ENCODE measurements around the gene IRF3. TPM values are rescaled to one million over a fixed set of nuclear protein-coding genes. Genes with fewer than 3 reads are reported as not detected.

IRF3 gene, protein sequence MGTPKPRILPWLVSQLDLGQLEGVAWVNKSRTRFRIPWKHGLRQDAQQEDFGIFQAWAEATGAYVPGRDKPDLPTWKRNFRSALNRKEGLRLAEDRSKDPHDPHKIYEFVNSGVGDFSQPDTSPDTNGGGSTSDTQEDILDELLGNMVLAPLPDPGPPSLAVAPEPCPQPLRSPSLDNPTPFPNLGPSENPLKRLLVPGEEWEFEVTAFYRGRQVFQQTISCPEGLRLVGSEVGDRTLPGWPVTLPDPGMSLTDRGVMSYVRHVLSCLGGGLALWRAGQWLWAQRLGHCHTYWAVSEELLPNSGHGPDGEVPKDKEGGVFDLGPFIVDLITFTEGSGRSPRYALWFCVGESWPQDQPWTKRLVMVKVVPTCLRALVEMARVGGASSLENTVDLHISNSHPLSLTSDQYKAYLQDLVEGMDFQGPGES
- 47.5 and 53.3 TPM in 2 replicates for total RNA-seq

DNA sequence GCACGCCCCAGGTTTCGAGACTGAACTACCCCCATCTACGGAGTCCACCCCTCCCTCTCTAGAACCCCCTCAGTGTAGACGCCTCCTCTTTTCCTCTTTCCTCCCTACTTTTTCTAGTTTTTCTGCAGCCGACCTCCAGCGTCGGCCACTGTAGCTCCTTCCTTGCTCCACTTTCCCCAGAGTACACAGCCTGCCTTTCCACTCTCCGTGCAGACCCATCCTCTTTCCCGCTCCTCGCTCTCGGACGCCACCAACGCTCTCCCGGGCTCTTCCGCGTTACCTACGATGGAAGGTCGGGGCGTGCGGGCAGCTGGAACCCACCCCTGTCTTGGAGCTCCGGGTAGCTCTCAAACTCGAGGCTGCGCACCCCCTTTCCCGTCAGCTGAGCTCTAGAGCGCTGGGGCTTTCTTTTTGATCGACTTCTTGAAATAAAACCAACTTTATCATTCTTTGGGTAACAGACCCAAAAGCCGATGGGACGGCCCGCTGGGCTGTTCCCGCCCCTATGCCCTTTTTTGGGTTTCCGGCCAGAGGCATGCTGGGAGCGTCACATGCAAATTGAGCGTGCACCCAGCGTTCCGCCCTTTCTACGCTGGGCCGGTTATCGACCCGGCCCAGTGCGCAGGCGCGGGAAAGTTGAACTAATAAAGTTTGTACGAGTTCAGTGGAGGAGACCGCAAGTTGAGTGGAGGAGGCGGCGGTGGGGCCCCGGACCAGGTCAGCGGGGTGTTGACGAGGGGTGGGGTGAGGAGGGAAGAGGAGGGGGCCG is at the start of gene IRF3, which contains the start of gene BCL2L12:
IRF3 (minus strand) TSS at position 507 of the 769 bp plus-strand sequence. CDS start 1,019 bp downstream, outside the sequence.
BCL2L12 (plus strand) TSS at position 583 of the 769 bp plus-strand sequence. CDS start 760 bp downstream, outside the sequence.

DNA sequence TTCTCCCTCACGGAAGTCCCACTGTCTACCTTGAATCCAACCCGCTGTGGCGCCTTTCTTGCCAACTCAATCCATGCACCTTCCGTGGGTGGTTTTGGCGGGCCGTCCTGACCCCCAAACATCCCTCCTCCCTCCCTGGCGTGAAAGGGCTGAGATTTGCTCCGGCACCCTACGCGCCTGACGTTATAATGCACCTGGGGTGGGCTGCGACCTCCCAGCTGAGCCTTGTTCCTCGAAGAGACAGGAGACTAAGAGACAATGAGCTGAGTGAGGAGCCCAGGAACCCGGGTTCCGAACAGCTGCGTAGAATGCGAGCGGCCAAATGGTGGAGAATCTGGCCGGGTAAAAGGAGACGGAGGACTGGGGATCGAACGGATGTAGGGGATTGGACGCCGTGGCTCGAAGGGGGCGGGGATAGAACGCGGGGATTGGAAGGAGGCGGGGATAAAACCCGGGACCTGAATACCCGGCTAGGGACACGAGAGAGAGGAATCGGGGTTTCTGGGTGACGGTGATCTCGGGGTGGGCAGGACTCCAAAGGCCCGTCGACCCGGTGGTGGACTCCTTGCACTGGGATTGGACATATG is 25.1 kb upstream of the IRF3 start, which contains the start of gene CPT1C:
CPT1C (plus strand) TSS at position 461 of the 587 bp plus-strand sequence. CDS start 1,137 bp downstream, outside the sequence.

GRCh38 chr19:49689133-49690078 is 23.7 kb upstream of the IRF3 start, which contains the start of gene ADM5:
TSS of gene ADM5 (plus strand) at chr19:49689594. CDS start at chr19:49689838, 244 bp downstream.

DNA sequence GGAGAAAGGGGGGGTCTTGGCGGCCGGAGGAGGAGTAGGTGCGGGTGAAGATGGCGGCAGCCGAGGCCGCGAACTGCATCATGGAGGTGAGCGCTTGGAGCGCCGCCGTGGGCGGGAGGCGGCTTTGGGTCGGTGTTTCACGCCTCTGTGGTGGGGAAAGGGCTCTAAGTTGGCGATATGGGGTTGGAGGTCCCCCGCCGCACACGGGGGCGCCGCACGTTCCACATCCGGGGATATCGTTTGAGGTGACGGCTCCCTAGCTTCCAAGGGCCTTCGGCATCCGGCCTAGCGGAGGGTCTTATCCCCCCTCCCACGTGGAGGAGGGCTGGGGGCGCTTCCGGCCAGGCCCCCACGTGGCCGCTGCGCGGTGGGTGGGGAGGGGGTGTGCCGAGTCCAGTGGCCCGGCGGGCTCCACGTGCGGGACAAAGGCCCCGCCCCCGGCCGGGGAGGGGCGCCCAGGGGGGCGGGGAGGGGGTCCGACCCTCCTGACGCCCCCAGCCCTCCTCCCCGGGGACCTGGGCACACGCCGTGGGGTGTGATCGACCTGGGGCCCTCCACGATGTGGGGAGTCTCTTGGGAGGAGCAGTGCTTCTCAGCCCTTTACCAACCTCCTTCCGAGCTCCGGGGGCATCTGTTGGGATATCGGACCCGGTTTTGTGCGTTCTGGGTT is 11.7 kb upstream of the IRF3 start, which contains the start of gene PRMT1:
PRMT1 (plus strand) TSS at position 41 of the 670 bp plus-strand sequence; CDS start at position 51, 10 bp downstream.

DNA sequence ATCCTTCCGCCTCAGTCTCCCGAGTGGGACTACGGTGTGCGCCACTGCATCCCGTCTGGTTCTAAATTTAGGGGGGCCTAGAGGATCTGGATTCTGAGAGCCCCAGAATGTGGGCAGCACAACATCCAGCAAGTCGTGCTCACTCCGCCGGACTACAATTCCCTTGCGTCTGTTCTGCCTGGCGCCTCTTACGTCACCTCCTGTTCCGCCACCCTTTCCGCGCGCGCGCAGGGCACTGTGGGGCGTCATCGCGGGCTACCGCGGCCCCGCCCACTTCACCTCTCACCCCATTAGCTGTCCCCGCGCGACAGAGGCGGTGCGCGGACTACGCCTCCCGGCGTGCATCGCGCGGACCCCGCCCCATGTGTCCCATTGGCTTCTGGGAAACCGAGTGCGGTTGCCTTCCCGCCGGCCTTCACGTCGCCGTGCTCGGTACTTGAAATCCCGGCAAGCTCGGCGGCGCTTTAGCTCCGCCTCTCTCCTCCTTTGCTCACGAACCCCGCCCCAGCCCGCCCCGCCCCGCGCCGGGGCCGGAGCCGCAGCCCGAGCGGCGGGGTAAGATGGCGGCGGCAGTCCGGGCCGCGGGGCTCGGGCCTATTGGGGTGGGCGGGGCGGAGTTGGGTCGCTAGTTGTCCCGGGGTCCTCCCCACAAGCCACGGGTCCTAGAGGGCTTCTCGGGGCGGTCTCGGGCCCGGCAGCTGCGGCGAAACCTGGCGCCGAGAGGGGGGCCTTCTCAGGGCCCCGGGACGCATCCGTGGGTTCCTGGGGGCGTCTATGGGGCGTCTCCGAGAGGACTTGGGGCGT is 23.8 kb downstream of the IRF3 start, which contains the start of gene SCAF1:
SCAF1 (plus strand) TSS at position 522 of the 804 bp plus-strand sequence. CDS start 2,818 bp downstream, outside the sequence.

GRCh38 chr19:49640113-49640898 is 25.4 kb downstream of the IRF3 start, which contains the start of gene RRAS:
TSS of gene RRAS (minus strand) at chr19:49640143. CDS start at chr19:49640098, 45 bp downstream.

Small RNA genes within 50 kb of the gene (small RNA-seq; reads per million reads assigned to genes)
- not detected for gene MIR5088

Other genes starting within 250 kb of the IRF3 start
- not detected in 2 replicates for gene PTH2, start 242.4 kb downstream of the IRF3 start, total RNA-seq
- gene GFY, start 240.5 kb downstream of the IRF3 start, total RNA-seq: not detected in 2 replicates
- 0.20 and 0.37 TPM in 2 replicates for gene SLC17A7, start 224.3 kb downstream of the IRF3 start, total RNA-seq
- gene PIH1D1, start 214.0 kb downstream of the IRF3 start, total RNA-seq: 97.6 and 120 TPM in 2 replicates
- 27.2 and 35.2 TPM in 2 replicates for gene ALDH16A1, start 212.6 kb downstream of the IRF3 start, total RNA-seq
- gene FLT3LG, start 191.6 kb downstream of the IRF3 start, total RNA-seq: 4.3 and 7.0 TPM in 2 replicates
- 2,138 and 3,125 TPM in 2 replicates for gene RPL13A, start 178.2 kb downstream of the IRF3 start, total RNA-seq
- gene RPS11, start 169.4 kb downstream of the IRF3 start, total RNA-seq: 1,170 and 3,867 TPM in 2 replicates
- gene FCGRT, start 153.2 kb downstream of the IRF3 start, total RNA-seq: 19.7 and 36.4 TPM in 2 replicates
- 135 and 207 TPM in 2 replicates for gene RCN3, start 137.9 kb downstream of the IRF3 start, total RNA-seq
- 71.4 and 98.5 TPM in 2 replicates for gene NOSIP, start 85.3 kb downstream of the IRF3 start, total RNA-seq
- gene PRRG2, start 84.5 kb downstream of the IRF3 start, total RNA-seq: 0.37 and 0.39 TPM in 2 replicates
- 2.6 and 3.5 TPM in 2 replicates for gene PRR12, start 74.7 kb downstream of the IRF3 start, total RNA-seq
- gene RRAS, start 25.7 kb downstream of the IRF3 start, total RNA-seq: 39.3 and 42.0 TPM in 2 replicates
- gene SCAF1, start 23.6 kb downstream of the IRF3 start, total RNA-seq: 15.4 and 19.9 TPM in 2 replicates
- 5.9 and 9.4 TPM in 2 replicates for gene BCL2L12, start 76 bp upstream of the IRF3 start, total RNA-seq
- gene PRMT1, start 11.4 kb upstream of the IRF3 start, total RNA-seq: 341 and 403 TPM in 2 replicates
- gene ADM5, start 23.7 kb upstream of the IRF3 start, total RNA-seq: 0.73 and 1.2 TPM in 2 replicates
- 16.0 and 22.0 TPM in 2 replicates for gene CPT1C, start 25.3 kb upstream of the IRF3 start, total RNA-seq
- 0.59 and 1.5 TPM in 2 replicates for gene TSKS, start 97.4 kb upstream of the IRF3 start, total RNA-seq
- 131 and 140 TPM in 2 replicates for gene AP2A1, start 101.1 kb upstream of the IRF3 start, total RNA-seq
- 16.4 and 23.1 TPM in 2 replicates for gene FUZ, start 147.4 kb upstream of the IRF3 start, total RNA-seq
- gene MED25, start 152.4 kb upstream of the IRF3 start, total RNA-seq: 14.9 and 16.2 TPM in 2 replicates
- gene PTOV1, start 185.3 kb upstream of the IRF3 start, total RNA-seq: 36.4 and 49.5 TPM in 2 replicates
- 33.8 and 55.5 TPM in 2 replicates for gene PNKP, start 201.7 kb upstream of the IRF3 start, total RNA-seq
- gene AKT1S1, start 211.5 kb upstream of the IRF3 start, total RNA-seq: 13.2 and 13.5 TPM in 2 replicates
- gene TBC1D17, start 211.8 kb upstream of the IRF3 start, total RNA-seq: 15.6 and 16.5 TPM in 2 replicates
- gene IL4I1, start 231.0 kb upstream of the IRF3 start, total RNA-seq: 0.20 and 1.1 TPM in 2 replicates